Measurements from ENCODE around the gene ORAI3. TPM values are rescaled to one million over a fixed set of nuclear protein-coding genes. Genes with fewer than 3 reads are reported as not detected.

ORAI3 gene
- total RNA-seq, 4 donors from 2014 or later: 10.3 to 15.6 (median 12.5) TPM

GRCh38 chr16:30902029-30902972 is 46.6 kb upstream of the ORAI3 start:
- H3K4me1 ChIP-seq: peaks cover 12 to 15% of the 10 kb centered on the region in 2 donors
- no peaks in the 10 kb centered on the region for H3K36me3 ChIP-seq
- no peaks in the 10 kb centered on the region for H3K27me3 ChIP-seq
- H3K27ac ChIP-seq: peak overlapping the region; percentile 77 to 89 (median 88)
- DNase-seq (peak in 1 of 2 donors; percentile 61), ATAC-seq (peak; percentile 91 to 92)
- H3K4me3 ChIP-seq: peak overlapping the region; percentile 61 to 78 (median 70)
- H3K9me3 ChIP-seq: no peaks in the 10 kb centered on the region
- intact Hi-C loops (cut with DNase I; ENCODE audit: low total_unique reads): loop anchor here (1.0 kb wide), 1 partner anchor 58 kb away; no protein-coding TSS in a partner anchor
- in situ Hi-C loops (cut with MboI; ENCODE audit: low sequenced_read_pairs in 4 of 4): no loop called here
- TF ChIP-seq CTCF (IDR thresholded peaks at IDR 0.05 in 4 of 5, conservative IDR thresholded peaks at IDR 0.05 in 1 of 5) (peak in 4 of 5 experiments; percentile 55 to 86 (median 62)), POLR2A (IDR thresholded peaks at IDR 0.05) (peak in 1 of 2 donors; percentile 8)

GRCh38 chr16:30903002-30903401 is 45.9 kb upstream of the ORAI3 start:
- intact Hi-C loops (cut with DNase I; ENCODE audit: low total_unique reads): no loop called here
- in situ Hi-C loops (cut with MboI; ENCODE audit: low sequenced_read_pairs in 4 of 4): no loop called here
- H3K27me3 ChIP-seq: no peaks in the 10 kb centered on the region
- no peaks in the 10 kb centered on the region for H3K9me3 ChIP-seq
- peak overlapping the region; percentile 77 to 89 (median 88) for H3K27ac ChIP-seq
- DNase-seq (no peak), ATAC-seq (no peak)
- peaks cover 8 to 12% of the 10 kb centered on the region in 2 donors for H3K4me1 ChIP-seq
- TF ChIP-seq POLR2A (IDR thresholded peaks at IDR 0.05): no peak
- TF ChIP-seq CTCF (IDR thresholded peaks at IDR 0.05 in 4 of 5, conservative IDR thresholded peaks at IDR 0.05 in 1 of 5): no peak
- peak overlapping the region in 1 of 4 donors; percentile 61 for H3K4me3 ChIP-seq
- H3K36me3 ChIP-seq: no peaks in the 10 kb centered on the region

GRCh38 chr16:30903596-30903995 is 45.3 kb upstream of the ORAI3 start:
- H3K4me1 ChIP-seq: peaks cover 8 to 12% of the 10 kb centered on the region in 2 donors
- ATAC-seq (peak in 1 of 2 donors; percentile 7), DNase-seq (peak; percentile 25 to 43)
- no peak overlapping the region for H3K4me3 ChIP-seq
- in situ Hi-C loops (cut with MboI; ENCODE audit: low sequenced_read_pairs in 4 of 4): no loop called here
- intact Hi-C loops (cut with DNase I; ENCODE audit: low total_unique reads): no loop called here
- H3K9me3 ChIP-seq: no peaks in the 10 kb centered on the region
- TF ChIP-seq CTCF (IDR thresholded peaks at IDR 0.05 in 4 of 5, conservative IDR thresholded peaks at IDR 0.05 in 1 of 5) (no peak), POLR2A (IDR thresholded peaks at IDR 0.05) (no peak)
- peak overlapping the region; percentile 77 to 89 (median 88) for H3K27ac ChIP-seq
- H3K27me3 ChIP-seq: no peaks in the 10 kb centered on the region
- no peaks in the 10 kb centered on the region for H3K36me3 ChIP-seq

- TF ChIP-seq POLR2A (IDR thresholded peaks at IDR 0.05): no peak
- TF ChIP-seq CTCF (IDR thresholded peaks at IDR 0.05 in 4 of 5, conservative IDR thresholded peaks at IDR 0.05 in 1 of 5): no peak
- in situ Hi-C loops (cut with MboI; ENCODE audit: low sequenced_read_pairs in 4 of 4) (no loop called here), intact Hi-C loops (cut with DNase I; ENCODE audit: low total_unique reads) (no loop called here)
- no peaks in the 10 kb centered on the region for H3K9me3 ChIP-seq
- DNase-seq: no peak
- ATAC-seq: no peak
- H3K36me3 ChIP-seq: no peaks in the 10 kb centered on the region
- H3K4me3 ChIP-seq: no peak overlapping the region
- peak overlapping the region; percentile 77 to 89 (median 88) for H3K27ac ChIP-seq
- H3K27me3 ChIP-seq: no peaks in the 10 kb centered on the region
- H3K4me1 ChIP-seq: peaks cover 8 to 12% of the 10 kb centered on the region in 2 donors
Measured at GRCh38 chr16:30904114-30904780, 44.6 kb upstream of the ORAI3 start.

All from gastrocnemius medialis (tissue), 4 donors.